Sigmoid colon (tissue), 4 donors: ENCODE results near the gene ANO6.

Experiments used
- CTCF ChIP-seq, 4 experiments: fragments of 450-650 bp in 3 of 4; fragments of 200-600 bp in 1 of 4; IDR thresholded peaks; one replicate each; pipeline ENCODE4 v1.5.1; 2016 to 2019; ENCODE audit warnings: antibody characterized with exemption in 4 of 4, mild to moderate bottlenecking in 3 of 4, moderate library complexity in 2 of 4
- EP300 ChIP-seq, 4 donors: sonication (generic); formaldehyde crosslinking; IDR thresholded peaks; one replicate each; pipeline ENCODE4 v1.6.1; 2017; ENCODE audit warnings: antibody characterized with exemption in 4 of 4

- TF ChIP-seq EP300 (IDR thresholded peaks at IDR 0.05) (no peak), CTCF (IDR thresholded peaks at IDR 0.05) (no peak)
Measured at GRCh38 chr12:45178771-45179170, 37.1 kb upstream of the ANO6 start.
